HepG2 (cell line): ENCODE measurements around the gene PDRG1. TPM values are rescaled to one million over a fixed set of nuclear protein-coding genes. Genes with fewer than 3 reads are reported as not detected.
A peak's percentile ranks its signal among the peaks of the same experiment; 100 is the strongest.

ENCODE experiments used
- ATAC-seq: fragments of 200-7000 bp; cut with Tn5 transposase; 3 replicates; pipeline ENCODE4 v1.9.1; 2020; ENCODE audit warnings: mild to moderate bottlenecking, moderate library complexity
- BruUV-seq: library from RNA; stranded (reverse); fragments of 400-500 nt; replicated peaks from 2 replicates; lab custom pipeline; 2021; lab: Mats Ljungman, UMichigan
- CTCF ChIA-PET: fragments of 300-600 bp; formaldehyde crosslinking; extraction: SDS; loops from one replicate; lab custom pipeline; 2021; ENCODE audit warnings: low total read pairs, inconsistent platforms, low intra/inter-chr PET ratio; lab: Yijun Ruan, JAX
- POLR2A ChIA-PET: fragments of 350-600 bp; sonication (Branson Sonifier 250); formaldehyde crosslinking; loops from one replicate; lab custom pipeline; 2020; ENCODE audit warnings: antibody characterized with exemption, inconsistent platforms; lab: Yijun Ruan, JAX
- DNase-seq: peaks from one replicate; pipeline ENCODE4 v3.0.0-alpha.2; 2015; ENCODE audit warnings: low spot score
- FAIRE-seq: peaks from 3 replicates; lab custom pipeline; 2011; peaks lifted over from hg19 to GRCh38; lab: Jason Lieb, UNC
- H2AFZ ChIP-seq: one replicate; pipeline ENCODE4 v1.6.1; 2011; ENCODE audit warnings: low read length, inconsistent platforms
- H3K27ac ChIP-seq: fragments of 300-600 bp; 3 replicates; pipeline ENCODE4 v1.8.0; 2011; ENCODE audit warnings: mixed run types, mild to moderate bottlenecking, mixed read lengths, low read length, inconsistent platforms; ENCODE audit not compliant: insufficient read depth; ENCODE audit errors: extremely low read length
- H3K27me3 ChIP-seq, 2 experiments: fragments of 200-600 bp in 1 of 2; 2 replicates in 1 of 2; 3 replicates in 1 of 2; pipeline versions ENCODE4 v1.6.0 to v1.8.0; 2011; ENCODE audit warnings: low read length in 2 of 2, mild to moderate bottlenecking in 2 of 2, moderate library complexity in 2 of 2, inconsistent platforms in 1 of 2; ENCODE audit not compliant: insufficient read depth in 2 of 2, control insufficient read depth in 1 of 2
- H3K36me3 ChIP-seq, 2 experiments: fragments of 200-600 bp in 1 of 2; replicated peaks in 1 of 2; 2 replicates in 1 of 2; 3 replicates in 1 of 2; pipeline versions ENCODE4 v1.5.1 to v1.8.0; 2011; ENCODE audit warnings: low read length in 2 of 2, inconsistent platforms in 1 of 2; ENCODE audit not compliant: insufficient read depth in 2 of 2, control insufficient read depth in 1 of 2
- H3K4me1 ChIP-seq: 2 replicates; pipeline ENCODE4 v1.5.1; 2012; ENCODE audit warnings: low read length, inconsistent platforms; ENCODE audit not compliant: insufficient read depth
- H3K4me2 ChIP-seq: 2 replicates; pipeline ENCODE4 v1.6.0; 2011; ENCODE audit warnings: low read depth, low read length, inconsistent platforms
- H3K4me3 ChIP-seq, 3 experiments: fragments of 200-600 bp in 1 of 3; sonication (generic), shearing (Covaris generic) in 1 of 3; replicated peaks in 1 of 3; 2 replicates each; pipeline ENCODE4 v1.5.1; 2011 to 2016; ENCODE audit warnings: low read length in 3 of 3, inconsistent platforms in 2 of 3, low read depth in 2 of 3, mild to moderate bottlenecking in 2 of 3, control low read depth in 1 of 3, mixed read lengths in 1 of 3; ENCODE audit not compliant: insufficient read depth in 1 of 3
- H3K79me2 ChIP-seq: one replicate; pipeline ENCODE4 v1.6.1; 2011; ENCODE audit warnings: low read length, inconsistent platforms; ENCODE audit not compliant: insufficient read depth
- H3K9ac ChIP-seq: 2 replicates; pipeline ENCODE4 v1.6.0; 2011; ENCODE audit warnings: mild to moderate bottlenecking, low read depth, low read length, inconsistent platforms; ENCODE audit not compliant: insufficient read depth
- H3K9me3 ChIP-seq: 2 replicates; pipeline ENCODE4 v1.5.1; 2012; ENCODE audit warnings: mild to moderate bottlenecking, low read length
- H4K20me1 ChIP-seq: 2 replicates; pipeline ENCODE4 v1.6.0; 2011; ENCODE audit warnings: inconsistent platforms, mild to moderate bottlenecking, low read length, moderate library complexity; ENCODE audit not compliant: insufficient read depth
- CENPT ChIP-seq: sonication (generic); formaldehyde crosslinking; IDR thresholded peaks from 2 replicates; pipeline ENCODE4 v1.8.0; 2022; ENCODE audit warnings: low read depth, mild to moderate bottlenecking, moderate library complexity, missing genetic modification reagents
- CSRNP2 ChIP-seq: sonication (generic); formaldehyde crosslinking; conservative IDR thresholded peaks from 2 replicates; pipeline ENCODE4 v1.8.0; 2022; ENCODE audit warnings: low read depth, missing genetic modification reagents
- KLF11 ChIP-seq: IDR thresholded peaks from 2 replicates; pipeline ENCODE4 v1.6.1; 2016; ENCODE audit warnings: missing compliant biosample characterization
- NCOA5 ChIP-seq: sonication (generic); formaldehyde crosslinking; IDR thresholded peaks from 2 replicates; pipeline ENCODE4 v1.4.0; 2020; ENCODE audit warnings: missing genetic modification reagents
- NFE2L1 ChIP-seq: sonication (generic); formaldehyde crosslinking; IDR thresholded peaks from 2 replicates; pipeline ENCODE4 v1.4.0; 2020; ENCODE audit warnings: missing genetic modification reagents, mild to moderate bottlenecking, borderline replicate concordance
- TAF1 ChIP-seq: sonication (generic); formaldehyde crosslinking; IDR thresholded peaks from 2 replicates; pipeline ENCODE4 v1.4.0; 2020; ENCODE audit warnings: missing genetic modification reagents
- U2AF2 ChIP-seq: fragments of 200-400 bp; formaldehyde crosslinking; IDR thresholded peaks from 2 replicates; pipeline ENCODE4 v1.6.1; 2017; ENCODE audit warnings: low read depth, mild to moderate bottlenecking, low read length
- ZBTB7B ChIP-seq: sonication (generic); formaldehyde crosslinking; IDR thresholded peaks from 2 replicates; pipeline ENCODE4 v1.4.0; 2020; ENCODE audit warnings: missing genetic modification reagents
- ZFP36L1 ChIP-seq: sonication (generic); formaldehyde crosslinking; IDR thresholded peaks from 2 replicates; pipeline ENCODE4 v1.8.0; 2022; ENCODE audit warnings: mild to moderate bottlenecking, missing genetic modification reagents, moderate library complexity
- ZNF496 ChIP-seq: sonication (generic); formaldehyde crosslinking; IDR thresholded peaks from 2 replicates; pipeline ENCODE4 v1.8.1; 2023; ENCODE audit warnings: mild to moderate bottlenecking, moderate library complexity, missing genetic modification reagents; ENCODE audit not compliant: insufficient replicate concordance
- ZNF552 ChIP-seq: sonication (generic); formaldehyde crosslinking; IDR thresholded peaks from 2 replicates; pipeline ENCODE4 v1.9.0; 2022; ENCODE audit warnings: missing genetic modification reagents, mild to moderate bottlenecking, borderline replicate concordance
- ZNF558 ChIP-seq: sonication (generic); formaldehyde crosslinking; IDR thresholded peaks from 2 replicates; pipeline ENCODE4 v1.9.0; 2022; ENCODE audit warnings: mild to moderate bottlenecking, missing genetic modification reagents, borderline replicate concordance
- ZNF615 ChIP-seq: sonication (generic); formaldehyde crosslinking; IDR thresholded peaks from 2 replicates; pipeline ENCODE4 v1.5.0; 2020; ENCODE audit warnings: mild to moderate bottlenecking, missing genetic modification reagents, borderline replicate concordance
- ZNF678 ChIP-seq: sonication (generic); formaldehyde crosslinking; IDR thresholded peaks from 2 replicates; pipeline ENCODE4 v1.4.0; 2020; ENCODE audit warnings: mild to moderate bottlenecking, missing genetic modification reagents
- ZNF879 ChIP-seq: sonication (generic); formaldehyde crosslinking; IDR thresholded peaks from 2 replicates; pipeline ENCODE4 v1.8.1; 2023; ENCODE audit warnings: missing genetic modification reagents
- ZUFSP ChIP-seq: sonication (generic); formaldehyde crosslinking; IDR thresholded peaks from 2 replicates; pipeline ENCODE4 v1.9.0; 2021; ENCODE audit warnings: missing genetic modification reagents, mild to moderate bottlenecking, borderline replicate concordance
- ZXDC ChIP-seq: sonication (generic); formaldehyde crosslinking; IDR thresholded peaks from 2 replicates; pipeline ENCODE4 v1.5.0; 2020; ENCODE audit warnings: mild to moderate bottlenecking, missing genetic modification reagents
- WGBS: methylation state at CpG from one replicate; pipeline ENCODE4 v1.1.6; 2017; ENCODE audit warnings: low lambda C conversion rate; 5-methylcytosine and 5-hydroxymethylcytosine counted together
- in situ Hi-C: cut with HindIII; loops from 2 replicates; pipeline ENCODE4 v1.10.0; 2017; ENCODE audit warnings: low pct_unique_long_range_greater_than_20kb; ENCODE audit not compliant: extremely low pct_ligation_motif_present
- intact Hi-C: fragments of 100-400 bp; cut with micrococcal nuclease; formaldehyde crosslinking; loops from one replicate; pipeline ENCODE4 v1.10.0; 2022; ENCODE audit not compliant: unreplicated experiment
- polyA plus RNA-seq, 8 experiments: library from polyadenylated mRNA; depleted of rRNA in 3 of 8; stranded (reverse) in 7 of 8; unstranded in 1 of 8; fragments of >200 nt; fragmentation: Illumina TruSeq in 4 of 8; extraction: Trizol in 4 of 8; gene quantifications; 2 replicates each; pipeline versions ENCODE4 v1.2.1 to v1.2.3, GENCODE V29; 2011 to 2016; ENCODE audit warnings: low read depth in 4 of 8, missing spikeins in 1 of 8, mixed read lengths in 1 of 8; ENCODE audit not compliant: insufficient read depth in 1 of 8
- total RNA-seq, 5 experiments: library from RNA; depleted of rRNA; stranded (reverse); fragments of >200 nt; fragmentation: Illumina TruSeq; extraction: Trizol; gene quantifications; 2 replicates each; pipeline ENCODE4 v1.2.3, GENCODE V29; 2016; ENCODE audit warnings: low read depth in 1 of 5
- TF ChIP-seq, protein P1 (sequence below): sonication (generic); formaldehyde crosslinking; IDR thresholded peaks from 2 replicates; pipeline ENCODE4 v1.9.0; 2022; ENCODE audit warnings: low read depth, missing genetic modification reagents

Gene PDRG1
- total and polyA plus RNA-seq, 2 of the 13 experiments (the other 11 are each of a cell fraction or from before 2014, with no cell fraction given) = 16.6 to 18.0 TPM

DNA sequence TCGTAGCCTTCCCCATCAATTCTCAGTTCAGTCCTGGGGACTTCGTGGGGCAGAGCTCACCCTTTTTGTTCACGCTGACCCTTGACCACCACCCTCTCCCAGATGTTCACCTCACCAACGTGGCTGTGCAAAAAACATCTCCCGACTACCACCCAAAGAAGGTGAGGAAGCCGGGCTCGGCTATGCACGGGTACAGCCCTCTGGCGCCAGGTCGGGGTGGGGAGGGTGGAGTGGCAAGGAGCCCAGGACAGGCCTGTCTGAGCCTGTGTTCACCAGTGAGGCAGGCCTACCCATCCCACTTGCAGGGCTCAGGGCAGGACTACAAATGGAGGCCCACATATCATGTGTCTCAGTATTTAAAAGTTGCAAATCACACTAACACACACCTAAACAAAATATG, 18.1 kb downstream of the PDRG1 start:
- WGBS = 21% methylated on average over 10 of the region's 10 CpGs
- no peak for FAIRE-seq
- CTCF ChIA-PET = no interaction called here
- no peak for TF ChIP-seq ZNF558 (CRISPR knock-in tag)
- TF ChIP-seq ZNF615 (CRISPR knock-in tag) = no peak
- TF ChIP-seq CENPT (CRISPR knock-in tag) = no peak
- no peak for TF ChIP-seq ZXDC
- no peak for TF ChIP-seq ZNF879 (CRISPR knock-in tag)
- TF ChIP-seq ZNF496 (CRISPR knock-in tag) = no peak
- no peak for TF ChIP-seq NCOA5 (CRISPR knock-in tag)
- no peak for TF ChIP-seq ZNF678 (CRISPR knock-in tag)
- no peak for TF ChIP-seq ZUFSP
- no peak for TF ChIP-seq U2AF2
- no peak for TF ChIP-seq TAF1
- no peak for TF ChIP-seq NFE2L1 (CRISPR knock-in tag)
- no peak for TF ChIP-seq KLF11 (CRISPR knock-in tag)
- no peak for TF ChIP-seq CSRNP2 (CRISPR knock-in tag)
- no peak for TF ChIP-seq ZNF552 (CRISPR knock-in tag)
- no peak for TF ChIP-seq ZBTB7B (CRISPR knock-in tag)
- TF ChIP-seq, protein P1, sequence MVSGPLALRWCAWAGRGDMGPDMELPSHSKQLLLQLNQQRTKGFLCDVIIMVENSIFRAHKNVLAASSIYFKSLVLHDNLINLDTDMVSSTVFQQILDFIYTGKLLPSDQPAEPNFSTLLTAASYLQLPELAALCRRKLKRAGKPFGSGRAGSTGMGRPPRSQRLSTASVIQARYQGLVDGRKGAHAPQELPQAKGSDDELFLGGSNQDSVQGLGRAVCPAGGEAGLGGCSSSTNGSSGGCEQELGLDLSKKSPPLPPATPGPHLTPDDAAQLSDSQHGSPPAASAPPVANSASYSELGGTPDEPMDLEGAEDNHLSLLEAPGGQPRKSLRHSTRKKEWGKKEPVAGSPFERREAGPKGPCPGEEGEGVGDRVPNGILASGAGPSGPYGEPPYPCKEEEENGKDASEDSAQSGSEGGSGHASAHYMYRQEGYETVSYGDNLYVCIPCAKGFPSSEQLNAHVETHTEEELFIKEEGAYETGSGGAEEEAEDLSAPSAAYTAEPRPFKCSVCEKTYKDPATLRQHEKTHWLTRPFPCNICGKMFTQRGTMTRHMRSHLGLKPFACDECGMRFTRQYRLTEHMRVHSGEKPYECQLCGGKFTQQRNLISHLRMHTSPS (CRISPR knock-in tag) = no peak
- TF ChIP-seq ZFP36L1 (CRISPR knock-in tag) = no peak

More for the DNA sequence above, 18.1 kb downstream of the PDRG1 start:
- H3K27ac ChIP-seq = no peak overlapping the region
- H3K9me3 ChIP-seq = no peaks in the 10 kb centered on the region
- in situ Hi-C loops (no loop called here), intact Hi-C loops (no loop called here)
- H3K4me2 ChIP-seq = no peak overlapping the region
- POLR2A ChIA-PET = interaction anchor here (1.2 kb wide), 1 partner anchor 18 kb away, joined by 4 read pairs; the partner anchor contains the start of gene PDRG1
- ATAC-seq = peak; percentile 18; the same call in 1 of the 3 replicates
- BruUV-seq = no TSS peak
- H3K79me2 ChIP-seq = no peaks in the 10 kb centered on the region
- no peaks in the 10 kb centered on the region for H3K36me3 ChIP-seq
- peaks cover 0 to 15% of the 10 kb centered on the region in 2 experiments; a peak in 2 of 5 replicates for H3K27me3 ChIP-seq
- no peak overlapping the region for H3K4me3 ChIP-seq
- H3K4me1 ChIP-seq = no peaks in the 10 kb centered on the region
- DNase-seq = no peak
- no peak overlapping the region for H3K9ac ChIP-seq
- H4K20me1 ChIP-seq = no peaks in the 10 kb centered on the region
- H2AFZ ChIP-seq = no peak overlapping the region
